A673 (cell line): Measurements from ENCODE around the gene LDHD. TPM values are rescaled to one million over a fixed set of nuclear protein-coding genes. Genes with fewer than 3 reads are reported as not detected.

ENCODE experiments used
- Bru-seq: library from RNA; stranded (reverse); fragments of 400-500 nt; gene quantifications from one replicate; lab custom pipeline; 2021; lab: Mats Ljungman, UMichigan
- BruChase-seq, 2 experiments: library from RNA; stranded (reverse); fragments of 400-500 nt; gene quantifications; one replicate each; lab custom pipeline; 2021; lab: Mats Ljungman, UMichigan
- BruUV-seq: library from RNA; stranded (reverse); fragments of 400-500 nt; replicated peaks from 2 replicates; lab custom pipeline; 2021; lab: Mats Ljungman, UMichigan
- CTCF ChIA-PET: fragments of 300-600 bp; sonication (Branson Sonifier 250); formaldehyde crosslinking; loops from one replicate; lab custom pipeline; 2022; ENCODE audit warnings: antibody characterized with exemption; lab: Charles Lee
- POLR2A ChIA-PET: fragments of 300-600 bp; sonication (Branson Sonifier 250); formaldehyde crosslinking; loops from one replicate; lab custom pipeline; 2022; ENCODE audit warnings: antibody characterized with exemption; ENCODE audit not compliant: low non-redundant PET; lab: Charles Lee
- DNase-seq: peaks from one replicate; pipeline ENCODE4 v3.0.0-alpha.2; 2015; ENCODE audit warnings: low spot score
- H3K27ac ChIP-seq: fragments of 200-600 bp; sonication (generic); 2 replicates; pipeline ENCODE4 v1.5.1; 2016; ENCODE audit warnings: mixed run types, low read depth, mild to moderate bottlenecking, mixed read lengths, antibody characterized with exemption, low read length; ENCODE audit not compliant: poor library complexity, severe bottlenecking
- H3K27me3 ChIP-seq: fragments of 200-600 bp; sonication (generic); replicated peaks from 2 replicates; pipeline ENCODE4 v1.6.1; 2017; ENCODE audit warnings: mixed run types, low read depth, mild to moderate bottlenecking, mixed read lengths, antibody characterized with exemption, low read length; ENCODE audit not compliant: insufficient read depth, poor library complexity
- H3K36me3 ChIP-seq: fragments of 200-600 bp; sonication (generic); 2 replicates; pipeline ENCODE4 v1.6.1; 2016; ENCODE audit warnings: mixed run types, mild to moderate bottlenecking, mixed read lengths, antibody characterized with exemption, low read length; ENCODE audit not compliant: insufficient read depth, poor library complexity, severe bottlenecking
- H3K4me1 ChIP-seq: fragments of 200-600 bp; sonication (generic); 2 replicates; pipeline ENCODE4 v1.6.1; 2017; ENCODE audit warnings: mixed run types, mild to moderate bottlenecking, mixed read lengths, antibody characterized with exemption, low read length; ENCODE audit not compliant: insufficient read depth, poor library complexity, severe bottlenecking
- H3K4me3 ChIP-seq: fragments of 200-600 bp; sonication (generic); 2 replicates; pipeline ENCODE4 v1.5.1; 2016; ENCODE audit warnings: low read depth, mixed run types, mild to moderate bottlenecking, mixed read lengths, low read length; ENCODE audit not compliant: poor library complexity, severe bottlenecking
- H3K9me3 ChIP-seq: fragments of 200-600 bp; sonication (generic); 2 replicates; pipeline ENCODE4 v1.6.1; 2016; ENCODE audit warnings: mixed run types, low read depth, mild to moderate bottlenecking, mixed read lengths, antibody characterized with exemption, low read length; ENCODE audit not compliant: poor library complexity, severe bottlenecking
- EZH2 ChIP-seq: fragments of 200-600 bp; sonication (generic); IDR thresholded peaks from 2 replicates; pipeline ENCODE4 v1.6.1; 2017; ENCODE audit warnings: borderline replicate concordance, low read depth, mild to moderate bottlenecking, mixed read lengths, antibody characterized with exemption, low read length; ENCODE audit not compliant: poor library complexity, severe bottlenecking
- intact Hi-C: fragments of 100-400 bp; cut with micrococcal nuclease; formaldehyde crosslinking; loops from one replicate; pipeline ENCODE4 v1.10.0; 2022; ENCODE audit not compliant: unreplicated experiment
- long read RNA-seq: library from polyadenylated mRNA; stranded (forward); transcript quantifications from one replicate; pipeline ENCODE4 v2.0.0, GENCODE V29; 2022
- total RNA-seq: library from RNA; stranded (reverse); gene quantifications from 2 replicates; pipeline ENCODE4 v1.2.3, GENCODE V29; 2021
- TF ChIP-seq, protein P1 (sequence below): fragments of 300-800, 200-600 bp; sonication (generic); conservative IDR thresholded peaks from 2 replicates; pipeline ENCODE4 v1.5.1; 2017; ENCODE audit warnings: low read depth, mild to moderate bottlenecking, antibody characterized with exemption, low read length, moderate library complexity, mixed read lengths

The LDHD gene
- 0.39 TPM in 1 of 2 replicates, not detected in the other for total RNA-seq
- Bru-seq, nascent RNA = not detected
- not detected for BruChase-seq, experiment 1, labeled RNA remaining after a 2-hour chase
- BruChase-seq, experiment 2, labeled RNA remaining after a 6-hour chase = not detected
- long read RNA-seq = 0 reads

DNA sequence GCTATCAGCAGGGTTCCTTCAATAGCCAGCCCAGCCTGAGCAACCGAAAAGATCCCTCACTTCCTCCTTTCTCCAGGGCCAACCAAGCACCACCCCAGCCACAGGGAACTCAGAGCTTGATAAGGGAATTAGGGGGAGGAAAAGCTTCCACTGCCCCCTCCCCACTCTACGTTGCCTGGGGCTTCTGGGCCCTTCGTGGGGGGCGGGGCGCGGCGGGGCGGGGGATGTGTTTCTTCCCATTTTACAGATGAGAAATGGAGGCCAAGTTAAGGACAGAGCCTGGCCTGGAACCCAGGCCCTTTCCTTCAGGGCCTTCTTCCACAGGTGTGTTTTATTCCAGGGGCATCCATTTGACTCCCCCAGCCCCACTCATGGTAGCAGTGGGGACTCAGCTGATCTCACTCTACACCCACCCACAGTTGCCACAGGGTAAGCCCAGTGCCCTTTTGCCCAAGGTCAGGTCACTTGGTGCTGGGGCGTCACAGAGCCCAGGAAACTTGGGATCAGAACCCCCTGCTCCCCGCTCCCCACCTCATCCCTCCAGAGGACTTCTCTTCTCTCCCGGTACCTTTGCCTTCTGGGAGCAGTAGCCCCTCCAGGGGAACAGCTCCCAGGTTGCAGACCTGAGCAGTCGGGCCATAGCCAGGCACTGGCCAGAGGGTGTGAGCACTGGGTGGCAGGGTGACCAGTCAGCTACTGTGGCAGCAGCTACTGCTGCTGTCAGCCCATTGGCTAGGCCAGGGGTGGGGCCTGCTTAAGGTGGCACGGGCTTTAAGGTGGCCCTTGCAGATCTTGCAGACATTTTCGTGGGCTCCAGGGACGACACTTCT, at the start of gene LDHD:
LDHD (minus strand) TSS at position 700 of the 830 bp plus-strand sequence; CDS start at position 640, 60 bp downstream.
- intact Hi-C loops = loop anchor here (10.0 kb wide), 1 partner anchor 251 kb away; no protein-coding TSS in a partner anchor
- no peak within 1 kb of the TSS for H3K27ac ChIP-seq
- H3K27me3 ChIP-seq = no peaks in the 10 kb centered on the region
- no peaks in the 10 kb centered on the region for H3K36me3 ChIP-seq
- no peaks in the 10 kb centered on the region for H3K9me3 ChIP-seq
- ChIA-PET CTCF (no interaction called here), POLR2A (no interaction called here)
- H3K4me1 ChIP-seq = peaks cover 5% of the 10 kb centered on the region
- peak within 1 kb of the TSS; percentile 20 for H3K4me3 ChIP-seq
- no TSS peak for BruUV-seq
- DNase-seq = no peak
- TF ChIP-seq EZH2 = no peak
- TF ChIP-seq, protein P1, sequence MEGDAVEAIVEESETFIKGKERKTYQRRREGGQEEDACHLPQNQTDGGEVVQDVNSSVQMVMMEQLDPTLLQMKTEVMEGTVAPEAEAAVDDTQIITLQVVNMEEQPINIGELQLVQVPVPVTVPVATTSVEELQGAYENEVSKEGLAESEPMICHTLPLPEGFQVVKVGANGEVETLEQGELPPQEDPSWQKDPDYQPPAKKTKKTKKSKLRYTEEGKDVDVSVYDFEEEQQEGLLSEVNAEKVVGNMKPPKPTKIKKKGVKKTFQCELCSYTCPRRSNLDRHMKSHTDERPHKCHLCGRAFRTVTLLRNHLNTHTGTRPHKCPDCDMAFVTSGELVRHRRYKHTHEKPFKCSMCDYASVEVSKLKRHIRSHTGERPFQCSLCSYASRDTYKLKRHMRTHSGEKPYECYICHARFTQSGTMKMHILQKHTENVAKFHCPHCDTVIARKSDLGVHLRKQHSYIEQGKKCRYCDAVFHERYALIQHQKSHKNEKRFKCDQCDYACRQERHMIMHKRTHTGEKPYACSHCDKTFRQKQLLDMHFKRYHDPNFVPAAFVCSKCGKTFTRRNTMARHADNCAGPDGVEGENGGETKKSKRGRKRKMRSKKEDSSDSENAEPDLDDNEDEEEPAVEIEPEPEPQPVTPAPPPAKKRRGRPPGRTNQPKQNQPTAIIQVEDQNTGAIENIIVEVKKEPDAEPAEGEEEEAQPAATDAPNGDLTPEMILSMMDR = no peak

DNA sequence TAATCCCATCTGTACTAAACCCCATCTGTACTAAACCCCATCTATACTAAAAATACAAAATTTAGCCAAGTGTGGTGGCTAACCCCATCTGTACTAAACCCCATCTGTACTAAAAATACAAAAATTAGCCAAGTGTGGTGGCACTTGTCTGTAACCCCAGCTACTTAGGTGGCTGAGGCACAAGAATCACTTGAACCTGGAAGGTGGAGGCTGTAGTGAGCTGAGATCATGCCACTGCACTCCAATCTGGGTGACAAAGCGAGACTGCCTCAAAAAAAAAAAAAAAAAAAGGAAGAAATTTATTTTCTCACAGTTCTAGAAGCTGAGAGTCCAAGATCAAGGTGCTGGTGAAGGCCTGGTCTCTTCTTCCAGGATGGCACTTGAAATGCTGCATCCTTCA, 43.8 kb upstream of the LDHD start:
- TF ChIP-seq, protein P1 = no peak
- TF ChIP-seq EZH2 = no peak
- no TSS peak for BruUV-seq
- Histone ChIP-seq H3K4me1 (no peaks in the 10 kb centered on the region), H3K4me3 (no peak overlapping the region), H3K36me3 (peaks cover 17% of the 10 kb centered on the region), H3K9me3 (peaks cover 23% of the 10 kb centered on the region), H3K27me3 (no peaks in the 10 kb centered on the region), H3K27ac (no peak overlapping the region)
- ChIA-PET CTCF (no interaction called here), POLR2A (no interaction called here)
- no peak for DNase-seq
- intact Hi-C loops = no loop called here

DNA sequence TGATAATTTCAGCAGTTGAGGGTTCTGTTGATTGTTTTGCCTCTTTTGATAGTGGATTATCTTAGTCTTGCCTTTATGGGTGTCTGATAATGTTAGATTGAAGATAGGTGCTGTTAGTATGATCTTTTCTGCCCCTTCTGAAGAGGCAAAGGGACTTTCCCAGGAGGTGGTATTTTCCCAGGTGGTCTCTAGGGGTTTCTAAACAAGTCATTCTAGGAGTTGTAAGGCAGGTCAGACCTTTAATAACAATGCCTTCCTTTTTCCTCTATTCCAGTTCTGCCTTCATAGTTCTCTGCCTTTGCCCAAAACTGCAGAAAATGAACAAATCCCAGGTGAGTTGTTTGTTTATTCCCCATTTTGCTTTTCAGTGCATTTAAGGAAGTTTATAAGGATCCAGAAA, 36.1 kb upstream of the LDHD start:
- Histone ChIP-seq H3K4me1 (no peaks in the 10 kb centered on the region), H3K9me3 (peaks cover 33% of the 10 kb centered on the region), H3K4me3 (no peak overlapping the region), H3K27me3 (no peaks in the 10 kb centered on the region), H3K36me3 (peaks cover 37% of the 10 kb centered on the region), H3K27ac (no peak overlapping the region)
- intact Hi-C loops = no loop called here
- no peak for TF ChIP-seq EZH2
- TF ChIP-seq, protein P1 = no peak
- BruUV-seq = no TSS peak
- no peak for DNase-seq
- ChIA-PET POLR2A (no interaction called here), CTCF (no interaction called here)
